ENCODE measurements around the gene PRRG2.

PRRG2 gene

GRCh38 chr19:49564616-49565045 lies 16.5 kb upstream of the PRRG2 start:
- TF ChIP-seq, protein P1, sequence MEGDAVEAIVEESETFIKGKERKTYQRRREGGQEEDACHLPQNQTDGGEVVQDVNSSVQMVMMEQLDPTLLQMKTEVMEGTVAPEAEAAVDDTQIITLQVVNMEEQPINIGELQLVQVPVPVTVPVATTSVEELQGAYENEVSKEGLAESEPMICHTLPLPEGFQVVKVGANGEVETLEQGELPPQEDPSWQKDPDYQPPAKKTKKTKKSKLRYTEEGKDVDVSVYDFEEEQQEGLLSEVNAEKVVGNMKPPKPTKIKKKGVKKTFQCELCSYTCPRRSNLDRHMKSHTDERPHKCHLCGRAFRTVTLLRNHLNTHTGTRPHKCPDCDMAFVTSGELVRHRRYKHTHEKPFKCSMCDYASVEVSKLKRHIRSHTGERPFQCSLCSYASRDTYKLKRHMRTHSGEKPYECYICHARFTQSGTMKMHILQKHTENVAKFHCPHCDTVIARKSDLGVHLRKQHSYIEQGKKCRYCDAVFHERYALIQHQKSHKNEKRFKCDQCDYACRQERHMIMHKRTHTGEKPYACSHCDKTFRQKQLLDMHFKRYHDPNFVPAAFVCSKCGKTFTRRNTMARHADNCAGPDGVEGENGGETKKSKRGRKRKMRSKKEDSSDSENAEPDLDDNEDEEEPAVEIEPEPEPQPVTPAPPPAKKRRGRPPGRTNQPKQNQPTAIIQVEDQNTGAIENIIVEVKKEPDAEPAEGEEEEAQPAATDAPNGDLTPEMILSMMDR (IDR thresholded peaks at IDR 0.05; ENCODE audit: control insufficient read depth, extremely low read depth, insufficient read depth), result no peak
- DNase-seq (ENCODE audit: low read depth), result no peak

GRCh38 chr19:49565261-49565660 lies 15.9 kb upstream of the PRRG2 start:
- TF ChIP-seq, protein P1 (IDR thresholded peaks at IDR 0.05; ENCODE audit: control insufficient read depth, extremely low read depth, insufficient read depth), result no peak
- peak; percentile 33 for DNase-seq (ENCODE audit: low read depth)

More at GRCh38 chr19:49564616-49565045, 16.5 kb upstream of the PRRG2 start:
- H3K4me3 ChIP-seq (ENCODE audit: low read depth, low read length), result no peak overlapping the region

DNA sequence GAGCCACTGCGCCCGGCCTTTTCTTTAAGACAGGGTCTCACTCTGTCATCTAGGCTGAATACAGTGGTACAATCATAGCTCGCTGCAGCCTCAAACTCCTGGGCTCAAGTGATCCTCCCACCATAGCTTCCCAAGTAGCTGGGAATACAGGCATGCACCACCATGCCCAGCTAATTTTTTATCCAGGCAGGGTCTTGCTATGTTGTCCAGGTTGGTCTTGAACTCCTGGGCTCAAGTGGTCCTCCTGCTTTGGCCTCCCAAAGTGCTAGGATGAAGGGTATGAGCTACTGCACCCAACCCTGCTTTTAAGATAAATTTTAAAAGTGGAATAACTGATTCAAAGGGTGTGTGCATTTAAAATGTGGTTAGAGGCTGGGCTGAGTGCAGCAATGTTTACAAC lies 14.8 kb upstream of the PRRG2 start:
- TF ChIP-seq, protein P1 (IDR thresholded peaks at IDR 0.05; ENCODE audit: control insufficient read depth, extremely low read depth, insufficient read depth), result no peak
- H3K4me3 ChIP-seq (ENCODE audit: low read depth, low read length), result no peak overlapping the region
- DNase-seq (ENCODE audit: low read depth), result no peak

More at GRCh38 chr19:49565261-49565660, 15.9 kb upstream of the PRRG2 start:
- no peak overlapping the region for H3K4me3 ChIP-seq (ENCODE audit: low read depth, low read length)

GRCh38 chr19:49567861-49568441 lies 13.2 kb upstream of the PRRG2 start:
- TF ChIP-seq, protein P1 (IDR thresholded peaks at IDR 0.05; ENCODE audit: control insufficient read depth, extremely low read depth, insufficient read depth), result no peak
- no peak overlapping the region for H3K4me3 ChIP-seq (ENCODE audit: low read depth, low read length)
- no peak for DNase-seq (ENCODE audit: low read depth)

GRCh38 chr19:49570138-49570856 lies 10.8 kb upstream of the PRRG2 start:
- no peak overlapping the region for H3K4me3 ChIP-seq (ENCODE audit: low read depth, low read length)
- peak; percentile 55 for DNase-seq (ENCODE audit: low read depth)
- TF ChIP-seq, protein P1 (IDR thresholded peaks at IDR 0.05; ENCODE audit: control insufficient read depth, extremely low read depth, insufficient read depth), result peak; percentile 94

DNA sequence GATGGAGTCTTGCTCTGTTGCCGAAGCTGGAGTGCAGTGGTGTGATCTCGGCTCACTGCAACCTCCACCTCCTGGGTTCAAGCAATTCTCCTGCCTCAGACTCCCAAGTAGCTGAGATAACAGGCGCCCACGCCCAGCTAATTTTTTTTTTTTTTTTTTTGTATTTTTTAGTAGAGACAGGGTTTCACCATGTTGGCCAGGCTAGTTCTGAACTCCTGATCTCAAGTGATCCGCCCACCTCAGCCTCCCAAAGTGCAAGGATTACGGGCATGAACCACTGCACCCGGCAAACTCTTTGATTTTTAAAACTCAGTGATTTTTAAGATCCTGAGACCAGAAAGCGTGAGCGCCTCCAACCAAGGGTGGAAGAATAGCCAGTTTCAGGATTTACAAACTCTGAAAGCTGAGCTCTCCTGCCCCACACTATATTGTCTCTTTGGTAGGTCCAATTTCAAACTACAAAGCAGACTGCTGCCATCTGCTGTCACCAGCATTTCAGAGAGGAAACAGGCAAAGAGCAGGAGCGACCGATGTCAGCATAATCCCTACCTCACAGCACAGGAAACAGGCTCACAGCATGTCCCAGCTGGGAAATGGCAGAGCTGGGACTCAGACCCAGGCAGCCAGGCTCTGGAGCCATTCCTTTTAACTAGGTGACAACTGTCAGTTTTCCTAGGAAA lies 10.0 kb upstream of the PRRG2 start:
- DNase-seq (ENCODE audit: low read depth), result no peak
- TF ChIP-seq, protein P1 (IDR thresholded peaks at IDR 0.05; ENCODE audit: control insufficient read depth, extremely low read depth, insufficient read depth), result peak; percentile 62
- no peak overlapping the region for H3K4me3 ChIP-seq (ENCODE audit: low read depth, low read length)

All from LNCaP clone FGC (cell line).